K562 (cell line): ENCODE results near the gene CDC37. TPM values are rescaled to one million over a fixed set of nuclear protein-coding genes. Genes with fewer than 3 reads are reported as not detected.

Experiments
- ATAC-seq: fragments of 200-7000 bp; cut with Tn5 transposase; 3 replicates; pipeline ENCODE4 v1.9.1; 2020; ENCODE audit warnings: moderate library complexity
- BruUV-seq: library from RNA; stranded (reverse); fragments of 400-500 nt; replicated peaks from 2 replicates; lab custom pipeline; 2021; lab: Mats Ljungman, UMichigan
- CTCF ChIA-PET: fragments of 300-600 bp; formaldehyde crosslinking; extraction: SDS; loops from one replicate; lab custom pipeline; 2021; ENCODE audit warnings: low intra/inter-chr PET ratio; lab: Yijun Ruan, JAX
- POLR2A ChIA-PET: fragments of 300-600, 350-650 bp; sonication (Branson Sonifier 250); formaldehyde crosslinking; extraction: SDS; loops from one replicate; lab custom pipeline; 2021; ENCODE audit warnings: antibody characterized with exemption, inconsistent platforms; lab: Yijun Ruan, JAX
- DNase-seq, 4 experiments: peaks; one replicate each; pipeline versions ENCODE4 v3.0.0 to v3.0.0-alpha.2; 2011 to 2018; ENCODE audit warnings: low spot score in 3 of 4, mixed read lengths in 3 of 4; ENCODE audit errors: extremely low read depth in 1 of 4
- FAIRE-seq: peaks from 2 replicates; lab custom pipeline; 2011; peaks lifted over from hg19 to GRCh38; lab: Jason Lieb, UNC
- H2AFZ ChIP-seq: 2 replicates; pipeline ENCODE4 v1.6.0; 2011; ENCODE audit warnings: low read depth, low read length, control low read depth, inconsistent platforms
- H3K27ac ChIP-seq: fragments of 200-600 bp; 3 replicates; pipeline ENCODE4 v1.8.0; 2011; ENCODE audit warnings: low read depth, mild to moderate bottlenecking, control low read depth, inconsistent platforms, low read length, moderate library complexity, mixed read lengths; ENCODE audit errors: extremely low read depth
- H3K27me3 ChIP-seq, 2 experiments: fragments of 300-600 bp in 1 of 2; 2 replicates in 1 of 2; 3 replicates in 1 of 2; pipeline versions ENCODE4 v1.6.0 to v1.8.0; 2011; ENCODE audit warnings: inconsistent platforms in 2 of 2, low read length in 2 of 2, mild to moderate bottlenecking in 1 of 2, mixed read lengths in 1 of 2, moderate library complexity in 1 of 2; ENCODE audit not compliant: control insufficient read depth in 2 of 2, insufficient read depth in 2 of 2
- H3K36me3 ChIP-seq: fragments of 300-600 bp; 3 replicates; pipeline ENCODE4 v1.8.0; 2011; ENCODE audit warnings: mild to moderate bottlenecking, low read length, inconsistent platforms; ENCODE audit not compliant: control insufficient read depth, insufficient read depth
- H3K4me1 ChIP-seq, 2 experiments: fragments of 200-600 bp in 1 of 2; replicated peaks in 1 of 2; 2 replicates in 1 of 2; 3 replicates in 1 of 2; pipeline versions ENCODE4 v1.5.1 to v1.8.0; 2011; ENCODE audit warnings: inconsistent platforms in 2 of 2, low read length in 2 of 2, mild to moderate bottlenecking in 1 of 2, mixed read lengths in 1 of 2, moderate library complexity in 1 of 2; ENCODE audit not compliant: control insufficient read depth in 2 of 2, insufficient read depth in 2 of 2
- H3K4me2 ChIP-seq: 2 replicates; pipeline ENCODE4 v1.6.1; 2011; ENCODE audit warnings: low read length, control low read depth, inconsistent platforms, mixed read lengths; ENCODE audit not compliant: insufficient read depth
- H3K4me3 ChIP-seq: fragments of 200-600 bp; sonication (generic), shearing (Covaris generic); 2 replicates; pipeline ENCODE4 v1.5.1; 2016; ENCODE audit warnings: control low read depth, inconsistent platforms
- H3K79me2 ChIP-seq: fragments of 200-600 bp; 3 replicates; pipeline ENCODE4 v1.8.0; 2011; ENCODE audit warnings: low read length, inconsistent platforms; ENCODE audit not compliant: control insufficient read depth, insufficient read depth
- H3K9ac ChIP-seq, 2 experiments: 2 replicates each; pipeline versions ENCODE4 v1.6.0 to v1.6.1; 2011; ENCODE audit warnings: low read depth in 2 of 2, low read length in 2 of 2, control low read depth in 1 of 2, inconsistent platforms in 1 of 2, mild to moderate bottlenecking in 1 of 2, mixed read lengths in 1 of 2; ENCODE audit not compliant: insufficient read depth in 1 of 2
- H3K9me1 ChIP-seq: one replicate; pipeline ENCODE4 v1.6.0; 2011; ENCODE audit warnings: inconsistent platforms, mild to moderate bottlenecking, low read length, moderate library complexity; ENCODE audit not compliant: control insufficient read depth, insufficient read depth
- H3K9me3 ChIP-seq: replicated peaks from 2 replicates; pipeline ENCODE4 v1.5.1; 2011; ENCODE audit warnings: low read depth, low read length, inconsistent platforms; ENCODE audit not compliant: control insufficient read depth, insufficient read depth
- H4K20me1 ChIP-seq: replicated peaks from 2 replicates; pipeline ENCODE4 v1.6.1; 2011; ENCODE audit warnings: low read length, inconsistent platforms, mixed read lengths; ENCODE audit not compliant: control insufficient read depth, insufficient read depth
- FOXJ3 ChIP-seq: sonication (generic); formaldehyde crosslinking; IDR thresholded peaks from 2 replicates; pipeline ENCODE4 v1.4.0; 2020; ENCODE audit warnings: mild to moderate bottlenecking, missing genetic modification reagents
- MYBL2 ChIP-seq, 2 experiments: fragments of 450-650 bp in 1 of 2; sonication (generic) in 1 of 2; formaldehyde crosslinking in 1 of 2; IDR thresholded peaks; 2 replicates each; pipeline versions ENCODE4 v1.6.1 to v1.8.1; 2017 to 2022; ENCODE audit warnings: borderline replicate concordance in 1 of 2, inconsistent platforms in 1 of 2, low read depth in 1 of 2, mild to moderate bottlenecking in 1 of 2, missing genetic modification reagents in 1 of 2, moderate library complexity in 1 of 2
- SRSF3 ChIP-seq: fragments of 200-400 bp; formaldehyde crosslinking; IDR thresholded peaks from 2 replicates; pipeline ENCODE4 v1.6.1; 2016; ENCODE audit warnings: mild to moderate bottlenecking, low read length, moderate library complexity; ENCODE audit not compliant: insufficient read depth
- WGBS: fragments of 100-300 bp; shearing (Covaris generic); methylation state at CpG from one replicate; pipeline ENCODE4 v1.1.6; 2016; ENCODE audit warnings: low coverage, mixed read lengths; ENCODE audit not compliant: insufficient coverage; ENCODE audit errors: missing lambda C conversion rate; 5-methylcytosine and 5-hydroxymethylcytosine counted together
- in situ Hi-C: fragments of 300-500 bp; cut with MboI; formaldehyde crosslinking; loops from 4 replicates; pipeline ENCODE4 v1.15.0; 2018; ENCODE audit warnings: inconsistent platforms, mixed read lengths
- intact Hi-C: fragments of 100-400 bp; cut with micrococcal nuclease; formaldehyde crosslinking; loops from 2 replicates; pipeline ENCODE4 v1.14.2; 2022
- polyA plus RNA-seq, 8 experiments: library from polyadenylated mRNA; depleted of rRNA in 4 of 8; stranded (reverse) in 5 of 8; unstranded in 3 of 8; fragments of >200 nt; fragmentation: Nextera tagmentation in 2 of 8; fragmentation: Illumina TruSeq in 1 of 8; extraction: Ambion mirVana in 2 of 8; extraction: Trizol in 1 of 8; gene quantifications; 2 replicates each; pipeline versions ENCODE4 v1.2.1 to v1.2.3, GENCODE V29; 2011 to 2014; ENCODE audit warnings: inconsistent platforms in 1 of 8, missing spikeins in 1 of 8
- total RNA-seq, 7 experiments: library from RNA; depleted of rRNA in 6 of 7; stranded (reverse); fragments of >200 nt in 6 of 7; fragmentation: Illumina TruSeq in 2 of 7; extraction: Trizol in 2 of 7; gene quantifications; 2 replicates each; pipeline versions ENCODE4 v1.2.1 to v1.2.3, GENCODE V29; 2011 to 2021; ENCODE audit warnings: low replicate concordance in 1 of 7
- TF ChIP-seq, protein P1 (sequence below): fragments of 450-650 bp; IDR thresholded peaks from 2 replicates; pipeline ENCODE4 v1.6.1; 2016; ENCODE audit warnings: missing biosample characterization, missing genetic modification characterization

CDC37 gene
- total and polyA plus RNA-seq, 9 of the 15 experiments (the other 6 are each of a cell fraction or from before 2014, with no cell fraction given), result 6.6 to 538 (median 227) TPM

DNA sequence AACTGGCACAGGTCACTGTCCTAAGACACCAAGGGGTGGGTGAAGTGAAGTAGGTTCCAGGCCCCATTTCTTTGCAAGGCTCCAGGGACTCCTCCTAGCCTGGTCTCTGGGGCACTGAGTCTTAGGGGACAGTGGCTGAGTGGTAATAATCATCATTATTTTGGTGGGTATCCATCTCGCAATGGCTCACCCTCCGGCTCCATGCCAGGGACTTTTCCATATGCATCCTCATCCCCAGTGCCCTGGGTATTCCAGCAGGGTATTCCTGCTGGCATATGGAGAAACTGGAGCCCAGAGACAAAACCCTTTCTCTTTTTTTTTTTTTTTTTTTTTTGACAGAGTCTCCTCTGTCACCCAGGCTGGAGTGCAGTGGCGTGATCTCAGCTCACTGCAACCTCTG is 19.5 kb upstream of the CDC37 start:
- Histone ChIP-seq H4K20me1 (peaks cover 13% of the 10 kb centered on the region), H3K27ac (no peak overlapping the region), H3K4me1 (peaks cover 38 to 69% of the 10 kb centered on the region in 2 experiments; a peak in 4 of 5 replicates), H3K4me3 (no peak overlapping the region), H3K36me3 (no peaks in the 10 kb centered on the region), H3K9me3 (no peaks in the 10 kb centered on the region), H2AFZ (no peak overlapping the region), H3K79me2 (peaks cover 83% of the 10 kb centered on the region), H3K9ac (no peak overlapping the region), H3K4me2 (no peak overlapping the region), H3K9me1 (no peaks in the 10 kb centered on the region), H3K27me3 (no peaks in the 10 kb centered on the region)
- WGBS, result 93% methylated on average over 2 of the region's 3 CpGs
- intact Hi-C loops (loop anchor here (5.0 kb wide), 1 partner anchor 54 kb away; no protein-coding TSS in a partner anchor), in situ Hi-C loops (no loop called here)
- DNase-seq, result no peak
- TF ChIP-seq SRSF3 (no peak), MYBL2 (IDR thresholded peaks at IDR 0.05; ENCODE audit: low read depth) (no peak), MYBL2 (CRISPR knock-in tag; IDR thresholded peaks at IDR 0.05; ENCODE audit: borderline replicate concordance) (no peak), FOXJ3 (CRISPR knock-in tag) (no peak)
- BruUV-seq, result no TSS peak
- ATAC-seq, result no peak
- ChIA-PET CTCF (interaction anchor here (0.5 kb wide), 1 partner anchor 797 kb away, joined by 3 read pairs; no protein-coding TSS in a partner anchor), POLR2A (interaction anchor here (2.0 kb wide), 1 partner anchor 11 kb away, joined by 8 read pairs; no protein-coding TSS in a partner anchor)
- no peak for FAIRE-seq

DNA sequence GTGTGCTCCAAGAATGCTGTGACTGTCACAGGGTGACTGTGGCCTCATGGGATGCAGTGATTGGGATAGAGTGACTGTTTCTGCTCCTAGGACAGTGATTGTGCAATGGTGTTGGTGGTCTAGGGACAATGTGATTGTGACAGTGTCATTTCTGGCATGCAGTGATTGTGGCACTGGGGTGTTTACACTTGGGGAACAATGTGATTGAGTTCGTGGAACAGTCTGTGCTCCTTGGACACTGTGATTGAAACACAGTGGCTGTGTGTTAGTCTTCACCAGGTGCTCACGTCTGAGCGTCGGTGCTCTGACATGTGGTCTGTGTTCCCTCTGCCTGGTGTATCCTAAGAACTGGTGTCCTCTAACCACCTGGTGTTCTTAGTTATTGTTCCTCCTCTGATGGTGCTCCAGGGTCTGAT is 18.7 kb upstream of the CDC37 start:
- Histone ChIP-seq H3K36me3 (no peaks in the 10 kb centered on the region; the same call in 2 of the 3 replicates), H3K27ac (peak overlapping the region; percentile 30; the same call in 1 of the 3 replicates), H3K9me3 (no peaks in the 10 kb centered on the region), H3K4me2 (peak overlapping the region; percentile 84), H3K79me2 (peaks cover 87% of the 10 kb centered on the region), H4K20me1 (peaks cover 13% of the 10 kb centered on the region), H3K4me1 (peaks cover 45 to 77% of the 10 kb centered on the region in 2 experiments; a peak in 4 of 5 replicates), H3K9me1 (no peaks in the 10 kb centered on the region), H2AFZ (no peak overlapping the region), H3K27me3 (no peaks in the 10 kb centered on the region), H3K9ac (peak overlapping the region in 1 of 2 experiments; percentile 93; a peak in 1 of 4 replicates), H3K4me3 (peak overlapping the region; percentile 75)
- intact Hi-C loops, result loop anchor here (5.0 kb wide), 1 partner anchor 55 kb away; no protein-coding TSS in a partner anchor
- DNase-seq (peak in 3 of 4 experiments; percentile 9 to 43 (median 27)), ATAC-seq (no peak), FAIRE-seq (peak; percentile 69)
- in situ Hi-C loops, result no loop called here
- ChIA-PET CTCF (no interaction called here), POLR2A (interaction anchor here (0.8 to 1.4 kb wide), 2 partner anchors 8 to 15 kb away, joined by 3 to 10 read pairs; no protein-coding TSS in a partner anchor)
- WGBS, result 7% methylated on average over 4 of the region's 4 CpGs
- no TSS peak for BruUV-seq
- TF ChIP-seq, protein P1, sequence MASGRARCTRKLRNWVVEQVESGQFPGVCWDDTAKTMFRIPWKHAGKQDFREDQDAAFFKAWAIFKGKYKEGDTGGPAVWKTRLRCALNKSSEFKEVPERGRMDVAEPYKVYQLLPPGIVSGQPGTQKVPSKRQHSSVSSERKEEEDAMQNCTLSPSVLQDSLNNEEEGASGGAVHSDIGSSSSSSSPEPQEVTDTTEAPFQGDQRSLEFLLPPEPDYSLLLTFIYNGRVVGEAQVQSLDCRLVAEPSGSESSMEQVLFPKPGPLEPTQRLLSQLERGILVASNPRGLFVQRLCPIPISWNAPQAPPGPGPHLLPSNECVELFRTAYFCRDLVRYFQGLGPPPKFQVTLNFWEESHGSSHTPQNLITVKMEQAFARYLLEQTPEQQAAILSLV (tag), result 0 out of 2 replicates have a peak, but pooled peaks have one; percentile 21
